Nephron progenitor cell (in vitro differentiated cells): ENCODE measurements around the gene CDK7.

Experiments
- DNase-seq: peaks from one replicate; pipeline ENCODE4 v3.0.0; 2021
- H3K27ac Mint-ChIP-seq: 2 replicates; pipeline ENCODE4 v1.8.0; 2021; ENCODE audit warnings: mild to moderate bottlenecking, moderate library complexity, mixed read lengths
- H3K27me3 Mint-ChIP-seq: 2 replicates; pipeline ENCODE4 v1.8.0; 2021; ENCODE audit warnings: mild to moderate bottlenecking, low read depth, mixed read lengths; ENCODE audit not compliant: poor library complexity
- H3K36me3 Mint-ChIP-seq: 2 replicates; pipeline ENCODE4 v1.8.0; 2021; ENCODE audit warnings: low read depth, mixed read lengths
- H3K4me1 Mint-ChIP-seq: 2 replicates; pipeline ENCODE4 v1.8.0; 2021; ENCODE audit warnings: mixed read lengths
- H3K4me3 Mint-ChIP-seq: 2 replicates; pipeline ENCODE4 v1.8.0; 2021; ENCODE audit warnings: mild to moderate bottlenecking, moderate library complexity, mixed read lengths
- H3K9me3 Mint-ChIP-seq: 2 replicates; pipeline ENCODE4 v1.8.0; 2021; ENCODE audit warnings: mild to moderate bottlenecking, moderate library complexity, mixed read lengths
- CTCF ChIP-seq: fragments of 200-600 bp; sonication (generic); IDR thresholded peaks from 2 replicates; pipeline ENCODE4 v1.5.0; 2021; ENCODE audit warnings: antibody characterized with exemption

CDK7 gene

DNA sequence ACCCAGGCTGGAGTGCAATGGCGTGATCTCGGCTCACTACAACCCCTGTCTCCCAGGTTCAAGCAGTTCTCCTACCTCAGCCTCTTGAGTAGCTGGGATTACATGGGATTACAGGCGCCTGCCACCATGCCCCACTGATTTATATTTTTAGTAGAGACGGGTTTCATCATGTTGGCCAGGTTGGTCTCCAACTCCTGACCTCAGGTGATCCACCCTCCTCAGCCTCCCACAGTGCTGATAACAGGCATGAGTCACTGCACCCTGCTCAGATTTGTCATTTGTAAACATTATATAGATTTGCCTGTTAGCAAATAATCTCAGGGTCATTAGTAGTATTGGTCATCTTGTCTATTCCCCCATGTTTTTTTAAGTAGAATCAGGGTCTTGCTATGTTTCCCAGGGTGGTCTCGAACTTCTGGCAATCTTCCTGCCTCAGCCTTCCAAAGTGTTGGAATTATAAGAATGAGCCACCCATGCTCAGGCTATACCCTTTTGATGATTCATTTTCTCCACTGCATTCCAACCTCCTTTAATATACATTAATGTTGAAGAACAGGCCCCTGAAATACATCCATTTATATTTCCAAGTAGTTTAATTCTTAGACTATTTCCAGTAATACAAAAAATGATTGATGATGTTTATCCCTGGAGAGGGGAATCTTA lies 28.0 kb upstream of the CDK7 start:
- Mint-ChIP-seq H3K9me3 (no peaks in the 10 kb centered on the region), H3K27me3 (no peaks in the 10 kb centered on the region), H3K4me1 (no peaks in the 10 kb centered on the region), H3K36me3 (peaks cover 63% of the 10 kb centered on the region), H3K27ac (no peak overlapping the region), H3K4me3 (no peak overlapping the region)
- TF ChIP-seq CTCF = no peak
- DNase-seq = no peak

DNA sequence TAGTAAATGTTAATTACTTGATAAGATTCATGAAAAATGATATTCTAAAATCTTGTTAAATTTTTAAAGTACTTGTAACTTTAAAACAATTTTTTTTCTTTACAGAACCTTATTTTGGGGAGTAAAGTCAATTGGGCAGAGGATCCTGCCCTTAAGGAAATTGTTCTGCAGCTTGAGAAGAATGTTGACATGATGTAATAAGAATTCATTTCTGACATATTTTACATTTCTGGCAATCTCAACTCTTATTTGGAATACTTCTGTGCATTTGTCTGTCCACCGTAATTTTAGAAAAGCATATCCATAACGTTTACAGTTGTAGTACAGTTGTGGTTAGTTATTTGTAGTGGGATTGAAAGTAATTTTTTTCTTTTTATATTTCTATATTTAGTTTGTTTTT lies 25.1 kb upstream of the CDK7 start:
- no peak for TF ChIP-seq CTCF
- H3K27me3 Mint-ChIP-seq = no peaks in the 10 kb centered on the region
- no peak for DNase-seq
- H3K4me3 Mint-ChIP-seq = no peak overlapping the region
- H3K36me3 Mint-ChIP-seq = peaks cover 57% of the 10 kb centered on the region
- no peaks in the 10 kb centered on the region for H3K4me1 Mint-ChIP-seq
- no peaks in the 10 kb centered on the region for H3K9me3 Mint-ChIP-seq
- H3K27ac Mint-ChIP-seq = no peak overlapping the region

DNA sequence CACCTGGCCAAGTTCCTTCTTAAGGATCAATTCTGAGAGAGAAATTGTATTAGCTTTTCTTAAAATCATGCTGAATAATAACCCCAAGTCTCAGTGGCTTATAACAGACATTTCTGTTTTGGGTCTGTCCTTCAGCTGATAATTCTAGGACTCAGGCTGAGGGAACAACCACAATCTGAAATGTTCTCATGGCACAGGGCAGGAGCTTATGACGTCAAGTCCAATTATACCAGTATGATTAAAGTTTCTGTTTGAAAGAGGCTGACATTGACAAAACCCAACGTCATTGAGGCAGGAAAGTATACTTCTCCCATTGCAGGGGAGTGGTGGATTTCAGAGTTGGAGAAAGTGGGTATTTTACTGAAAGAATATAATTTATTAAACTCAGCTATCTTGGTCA lies 23.5 kb upstream of the CDK7 start:
- no peak for DNase-seq

DNA sequence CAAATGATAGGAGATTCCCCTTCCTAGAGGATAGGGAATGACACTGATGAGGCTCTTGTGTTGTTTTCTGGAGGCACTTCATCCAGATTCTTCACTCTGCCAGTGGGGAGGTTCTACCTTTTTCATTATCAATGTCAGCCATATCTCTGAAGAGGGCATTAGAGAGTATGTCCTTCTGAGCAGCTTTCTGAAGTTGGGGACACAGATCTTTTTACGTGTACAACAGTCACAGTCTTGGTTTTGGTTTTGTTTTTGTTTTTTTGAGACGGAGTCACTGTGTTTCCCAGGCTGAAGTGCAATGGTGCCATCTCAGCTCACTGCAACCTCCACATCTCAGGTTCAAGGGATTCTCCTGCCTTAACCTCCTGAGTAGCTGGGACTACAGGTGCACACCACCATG lies 22.7 kb upstream of the CDK7 start:
- no peak for TF ChIP-seq CTCF
- H3K36me3 Mint-ChIP-seq = peaks cover 48% of the 10 kb centered on the region
- no peaks in the 10 kb centered on the region for H3K27me3 Mint-ChIP-seq
- no peak overlapping the region for H3K4me3 Mint-ChIP-seq
- no peak for DNase-seq
- H3K9me3 Mint-ChIP-seq = no peaks in the 10 kb centered on the region
- H3K4me1 Mint-ChIP-seq = no peaks in the 10 kb centered on the region
- no peak overlapping the region for H3K27ac Mint-ChIP-seq

More for the DNA sequence above, 23.5 kb upstream of the CDK7 start:
- TF ChIP-seq CTCF = no peak
- peaks cover 56% of the 10 kb centered on the region for H3K36me3 Mint-ChIP-seq
- H3K9me3 Mint-ChIP-seq = no peaks in the 10 kb centered on the region
- H3K4me3 Mint-ChIP-seq = no peak overlapping the region
- no peaks in the 10 kb centered on the region for H3K4me1 Mint-ChIP-seq
- no peaks in the 10 kb centered on the region for H3K27me3 Mint-ChIP-seq
- no peak overlapping the region for H3K27ac Mint-ChIP-seq

- Mint-ChIP-seq H3K27ac (no peak overlapping the region), H3K36me3 (peaks cover 38% of the 10 kb centered on the region), H3K9me3 (no peaks in the 10 kb centered on the region), H3K4me3 (no peak overlapping the region), H3K4me1 (peaks cover 4% of the 10 kb centered on the region), H3K27me3 (no peaks in the 10 kb centered on the region)
- TF ChIP-seq CTCF = no peak
- no peak for DNase-seq
These were observed 21.0 kb upstream of the CDK7 start for GRCh38 chr5:69213513-69214215.

DNA sequence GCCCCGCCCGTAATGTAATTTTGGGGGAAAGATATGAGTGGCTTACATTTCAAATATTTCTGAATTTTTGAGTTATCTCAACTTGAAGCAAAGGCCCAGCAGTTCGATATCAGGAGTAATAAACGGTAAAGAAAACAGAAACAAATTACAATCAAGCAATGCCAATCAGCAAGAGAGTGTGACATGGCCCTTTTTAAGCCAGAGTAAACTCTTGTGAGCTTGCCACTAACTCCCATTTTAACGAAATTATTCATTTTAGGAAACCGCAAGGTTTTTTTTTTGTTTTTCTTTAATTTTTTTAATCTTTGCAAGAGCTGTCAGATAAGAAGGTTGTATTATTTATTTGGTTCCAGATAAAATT lies 17.6 kb upstream of the CDK7 start:
- no peak overlapping the region for H3K27ac Mint-ChIP-seq
- H3K9me3 Mint-ChIP-seq = peaks cover 19% of the 10 kb centered on the region

More for the DNA sequence above, 17.6 kb upstream of the CDK7 start:
- Mint-ChIP-seq H3K27me3 (no peaks in the 10 kb centered on the region), H3K4me1 (peaks cover 4% of the 10 kb centered on the region), H3K36me3 (peaks cover 45% of the 10 kb centered on the region), H3K4me3 (peak overlapping the region; percentile 97)
- TF ChIP-seq CTCF = no peak
- no peak for DNase-seq
